Right lobe of liver (tissue), 6 donors: Measurements from ENCODE around the gene NBPF15. TPM values are rescaled to one million over a fixed set of nuclear protein-coding genes. Genes with fewer than 3 reads are reported as not detected.
"Not testable (repeated sequence)": the region's sequence is repeated elsewhere in the genome, so short reads cannot be mapped to it uniquely, and the experiment has no call there.

Source experiments
- ATAC-seq, 4 donors: fragments of 200-7000 bp; cut with Tn5 transposase; one replicate each; pipeline ENCODE4 v1.9.1; 2020; ENCODE audit warnings: mild to moderate bottlenecking in 4 of 4, moderate library complexity in 4 of 4
- DNase-seq, 3 donors: peaks; one replicate each; pipeline ENCODE4 v3.0.0-alpha.2; 2020
- H3K27ac ChIP-seq, 3 donors: fragments of 200-600 bp; one replicate each; pipeline ENCODE4 v1.8.0; 2022
- H3K27me3 ChIP-seq, 2 donors: fragments of 200-600 bp; one replicate each; pipeline ENCODE4 v1.8.0; 2022
- H3K36me3 ChIP-seq, 4 donors: fragments of 200-600 bp; sonication (generic) in 1 of 4; one replicate each; pipeline versions ENCODE4 v1.5.1 to v1.8.0; 2017 to 2022; ENCODE audit warnings: control low read depth in 1 of 4
- H3K4me1 ChIP-seq, 4 donors: fragments of 200-600 bp; sonication (generic) in 1 of 4; one replicate each; pipeline versions ENCODE4 v1.5.1 to v1.8.0; 2017 to 2022; ENCODE audit warnings: control low read depth in 1 of 4
- H3K4me3 ChIP-seq, 3 donors: fragments of 200-600 bp; one replicate each; pipeline ENCODE4 v1.8.0; 2022
- H3K9me3 ChIP-seq, 4 donors: fragments of 200-600 bp; sonication (generic) in 1 of 4; one replicate each; pipeline versions ENCODE4 v1.5.1 to v1.8.0; 2017 to 2022; ENCODE audit warnings: control low read depth in 1 of 4
- POLR2A ChIP-seq: fragments of 450-650 bp; IDR thresholded peaks from one replicate; pipeline ENCODE4 v1.6.1; 2017; ENCODE audit warnings: antibody characterized with exemption, mild to moderate bottlenecking
- WGBS: methylation state at CpG from one replicate; pipeline ENCODE4 v1.1.6; 2018; ENCODE audit warnings: low coverage, low lambda C conversion rate; ENCODE audit not compliant: insufficient coverage; ENCODE audit errors: missing lambda C conversion rate; 5-methylcytosine and 5-hydroxymethylcytosine counted together
- intact Hi-C, 2 donors: fragments of 100-400 bp; cut with DNase I; formaldehyde crosslinking; loops; one replicate each; pipeline versions ENCODE4 v1.11.2 to v1.14.1; 2022
- long read RNA-seq: library from polyadenylated mRNA; unstranded; transcript quantifications from one replicate; pipeline ENCODE4 v2.0.0, GENCODE V29; 2019
- total RNA-seq, 6 experiments: library from RNA; depleted of rRNA in 2 of 6; stranded (reverse); fragments of >200 nt in 2 of 6; fragmentation: NEBNext Ultra II Directional in 3 of 6; extraction: Animal tissue kit (Norgen Biotek cat#: 25700) in 3 of 6; gene quantifications; one replicate each; pipeline versions ENCODE4 v1.1.0 to v1.2.4, GENCODE V29; 2016 to 2023
- donor health status: DM: no; HTN: yes; CAD: no.
- donor health status: DM: no; HTN: no; CAD: no.
- donor health status: DM: no; HTN: no; CAD: no.
- donor health status: DM: no; HTN: yes; CAD: no.
- donor health status: DM: no; HTN: yes; CAD: no.

Gene NBPF15
- 10 to 100 TPM; 16.1 to 52.4 (median 28.7) TPM for total RNA-seq
- long read RNA-seq, partial matches to known transcripts: 1 of 3 reads
- long read RNA-seq, other reads (novel, unspliced or antisense): 2 of 3 reads

GRCh38 chr1:144461136-144461759, at the start of gene NBPF15:
Gene NBPF15 (minus strand): TSS chr1:144461669. CDS start chr1:144440003, 21,666 bp downstream.
- Histone ChIP-seq H3K27ac (peak within 1 kb of the TSS; percentile 30 to 70 (median 69)), H3K4me3 (peak within 1 kb of the TSS; percentile 57 to 69 (median 66))
- H3K36me3 ChIP-seq, H3K4me1 ChIP-seq, intact Hi-C loops, H3K9me3 ChIP-seq, H3K27me3 ChIP-seq: not testable (repeated sequence)
- peak; percentile 68 for TF ChIP-seq POLR2A
- WGBS: 0% methylated on average over 9 of the region's 71 CpGs
- DNase-seq (peak; percentile 80 to 84 (median 84)), ATAC-seq (peak; percentile 98 to 100 (median 98))

GRCh38 chr1:144496429-144496828, 35.0 kb upstream of the NBPF15 start:
- ATAC-seq, H3K4me3 ChIP-seq, H3K9me3 ChIP-seq, H3K27me3 ChIP-seq, intact Hi-C loops, H3K36me3 ChIP-seq, H3K27ac ChIP-seq, DNase-seq, H3K4me1 ChIP-seq: not testable (repeated sequence)
- WGBS: 55% methylated on average over 1 of the region's 1 CpG

GRCh38 chr1:144494130-144494529, 32.7 kb upstream of the NBPF15 start:
- DNase-seq, intact Hi-C loops, H3K9me3 ChIP-seq, ATAC-seq, H3K27ac ChIP-seq, H3K36me3 ChIP-seq, H3K27me3 ChIP-seq, H3K4me1 ChIP-seq, H3K4me3 ChIP-seq: not testable (repeated sequence)
- WGBS: 50% methylated on average over 2 of the region's 4 CpGs

GRCh38 chr1:144490394-144490793, 28.9 kb upstream of the NBPF15 start:
- ATAC-seq, H3K27me3 ChIP-seq, H3K4me3 ChIP-seq, H3K4me1 ChIP-seq, H3K36me3 ChIP-seq, intact Hi-C loops, H3K9me3 ChIP-seq, H3K27ac ChIP-seq, DNase-seq: not testable (repeated sequence)
- 21% methylated on average over 6 of the region's 18 CpGs for WGBS

GRCh38 chr1:144487002-144487401, 25.5 kb upstream of the NBPF15 start:
- H3K4me1 ChIP-seq, H3K9me3 ChIP-seq, H3K36me3 ChIP-seq, H3K4me3 ChIP-seq, DNase-seq, H3K27ac ChIP-seq, ATAC-seq, intact Hi-C loops, H3K27me3 ChIP-seq: not testable (repeated sequence)
- 43% methylated on average over 1 of the region's 2 CpGs for WGBS

- H3K9me3 ChIP-seq, H3K27me3 ChIP-seq, H3K4me1 ChIP-seq, intact Hi-C loops, H3K36me3 ChIP-seq, DNase-seq, H3K4me3 ChIP-seq, ATAC-seq, H3K27ac ChIP-seq: not testable (repeated sequence)
- WGBS: 21% methylated on average over 3 of the region's 15 CpGs
Observed at GRCh38 chr1:144485048-144485993, 23.9 kb upstream of the NBPF15 start.

- H3K27ac ChIP-seq, ATAC-seq, intact Hi-C loops, H3K4me1 ChIP-seq, H3K27me3 ChIP-seq, DNase-seq, H3K36me3 ChIP-seq, H3K4me3 ChIP-seq, H3K9me3 ChIP-seq: not testable (repeated sequence)
- no CpG with 5 or more reads among the region's 2 CpGs for WGBS
Observed at GRCh38 chr1:144473897-144474296, 12.4 kb upstream of the NBPF15 start.

GRCh38 chr1:144471434-144471833, 10.0 kb upstream of the NBPF15 start:
- DNase-seq, H3K27me3 ChIP-seq, H3K36me3 ChIP-seq, intact Hi-C loops, ATAC-seq, H3K4me3 ChIP-seq, H3K4me1 ChIP-seq, H3K9me3 ChIP-seq, H3K27ac ChIP-seq: not testable (repeated sequence)
- 45% methylated on average over 2 of the region's 4 CpGs for WGBS

GRCh38 chr1:144461778-144462177, 309 bp upstream of the NBPF15 start:
- H3K4me1 ChIP-seq, H3K27me3 ChIP-seq, H3K4me3 ChIP-seq, DNase-seq, intact Hi-C loops, H3K9me3 ChIP-seq, H3K27ac ChIP-seq, H3K36me3 ChIP-seq, ATAC-seq: not testable (repeated sequence)
- WGBS: no CpG with 5 or more reads among the region's 17 CpGs

GRCh38 chr1:144460686-144461085, 783 bp downstream of the NBPF15 start:
- no CpG with 5 or more reads among the region's 15 CpGs for WGBS
- H3K27me3 ChIP-seq, DNase-seq, H3K36me3 ChIP-seq, H3K9me3 ChIP-seq, H3K4me1 ChIP-seq, intact Hi-C loops: not testable (repeated sequence)
- ATAC-seq: peak; percentile 70 to 80 (median 74)
- Histone ChIP-seq H3K4me3 (peak overlapping the region; percentile 57 to 69 (median 66)), H3K27ac (peak overlapping the region; percentile 30 to 70 (median 69))

- WGBS: 80% methylated on average over 1 of the region's 18 CpGs
- ATAC-seq: not testable (repeated sequence)
Observed at GRCh38 chr1:144442402-144442801, 19.1 kb downstream of the NBPF15 start.

More at GRCh38 chr1:144442402-144442801, 19.1 kb downstream of the NBPF15 start:
- intact Hi-C loops, H3K27me3 ChIP-seq, H3K36me3 ChIP-seq, H3K27ac ChIP-seq, H3K4me1 ChIP-seq, H3K4me3 ChIP-seq, H3K9me3 ChIP-seq: not testable (repeated sequence)
- peak in 1 of 3 donors; percentile 33 for DNase-seq
